Muscle of arm (tissue), 12 donors: ENCODE results near the gene ZNF398. TPM values are rescaled to one million over a fixed set of nuclear protein-coding genes. Genes with fewer than 3 reads are reported as not detected.
A peak's percentile ranks its signal among the peaks of the same experiment; 100 is the strongest.

Experiments
- DNase-seq: peaks from one replicate; pipeline ENCODE4 v3.0.0-alpha.2; 2013
- polyA plus RNA-seq, 12 donors: library from polyadenylated mRNA; unstranded; fragments of 120-200 nt; gene quantifications; one replicate each; pipeline ENCODE4 v1.2.1, GENCODE V29; 2013; ENCODE audit not compliant: insufficient read length in 12 of 12

The ZNF398 gene
- polyA plus RNA-seq, 12 donors, result 4.0 to 12.9 (median 9.1) TPM; not detected in 1

DNA sequence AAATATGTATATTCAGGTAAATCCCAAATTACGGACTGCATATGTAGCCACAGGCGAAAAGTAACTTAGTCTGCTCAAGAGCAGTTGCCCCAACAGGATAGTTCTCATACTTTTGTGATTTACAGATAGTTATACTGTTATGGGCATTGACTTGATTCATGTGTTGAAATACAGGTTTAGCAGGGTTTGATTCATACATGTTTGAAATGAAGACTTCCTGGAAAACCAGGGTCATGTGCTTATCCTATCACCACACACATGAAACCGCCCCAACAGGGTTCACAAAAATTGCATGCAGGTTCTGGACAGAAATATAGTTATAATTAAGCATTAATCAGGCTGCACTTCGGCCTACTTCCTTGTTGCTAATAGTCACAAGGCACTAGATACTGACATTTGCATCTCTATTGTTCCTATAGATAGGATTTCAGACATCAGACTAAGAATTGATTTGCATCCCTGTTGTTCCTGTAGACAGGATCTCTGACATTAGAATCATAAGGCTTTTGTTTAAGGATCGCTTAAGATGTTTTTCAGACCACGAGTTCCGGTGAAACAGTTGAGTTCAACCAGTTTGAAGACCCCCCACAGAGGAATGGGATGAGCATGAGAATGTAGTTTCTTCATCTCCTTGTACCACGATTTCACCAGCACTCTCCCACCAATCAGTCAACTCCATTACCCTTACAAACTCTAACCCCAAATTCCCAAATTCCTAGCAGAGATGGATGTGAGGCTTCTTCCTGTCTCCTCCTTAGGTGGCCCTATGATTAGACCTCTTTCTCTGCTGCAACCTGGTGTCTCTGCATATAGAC lies 2.0 kb upstream of the ZNF398 start:
- DNase-seq, result no peak

DNA sequence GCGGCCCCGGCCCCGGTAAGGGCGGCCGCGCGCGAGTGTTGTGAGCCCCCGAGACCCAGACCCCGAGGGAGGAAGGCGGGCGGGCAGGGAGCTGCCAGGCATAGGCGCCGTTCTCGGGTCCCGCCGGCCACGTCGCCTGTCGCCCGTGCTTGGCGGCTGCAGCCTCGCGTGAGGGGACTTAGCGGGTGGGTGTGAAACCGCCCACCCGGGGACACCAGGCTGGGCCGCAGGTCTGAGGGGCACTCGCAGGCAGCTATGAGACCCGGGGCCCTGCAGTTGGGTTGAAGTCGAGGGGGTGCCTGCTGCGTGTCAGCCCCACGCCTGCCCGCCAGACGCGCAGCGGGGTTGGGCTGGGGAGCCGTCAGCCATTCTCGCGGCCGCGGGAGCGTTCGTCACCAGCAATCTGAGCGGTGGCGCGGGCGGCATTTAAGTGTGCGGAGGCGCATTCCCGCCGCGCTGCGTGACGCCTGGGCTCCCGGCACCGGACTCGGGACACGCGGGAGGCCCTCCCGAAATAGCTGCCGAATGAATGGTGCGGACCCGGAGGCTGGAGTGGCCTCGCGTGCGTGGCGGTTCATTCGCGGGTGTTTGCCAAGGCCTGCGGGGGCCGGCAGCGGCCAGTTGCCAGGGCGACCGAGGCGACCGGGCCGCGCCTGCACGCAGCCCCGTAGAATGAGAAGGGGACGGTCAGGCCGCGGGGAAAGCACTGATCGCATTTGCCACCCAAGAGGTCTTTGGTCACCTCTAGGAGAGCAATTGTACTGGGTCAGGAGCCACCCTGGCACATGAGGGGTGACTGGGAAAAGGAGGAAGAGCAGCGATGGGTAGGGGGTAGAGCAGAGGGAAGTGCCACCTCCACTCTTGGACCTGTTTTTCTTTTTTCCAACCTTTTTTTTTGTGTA lies 750 bp downstream of the ZNF398 start:
- DNase-seq, result peak; percentile 37

DNA sequence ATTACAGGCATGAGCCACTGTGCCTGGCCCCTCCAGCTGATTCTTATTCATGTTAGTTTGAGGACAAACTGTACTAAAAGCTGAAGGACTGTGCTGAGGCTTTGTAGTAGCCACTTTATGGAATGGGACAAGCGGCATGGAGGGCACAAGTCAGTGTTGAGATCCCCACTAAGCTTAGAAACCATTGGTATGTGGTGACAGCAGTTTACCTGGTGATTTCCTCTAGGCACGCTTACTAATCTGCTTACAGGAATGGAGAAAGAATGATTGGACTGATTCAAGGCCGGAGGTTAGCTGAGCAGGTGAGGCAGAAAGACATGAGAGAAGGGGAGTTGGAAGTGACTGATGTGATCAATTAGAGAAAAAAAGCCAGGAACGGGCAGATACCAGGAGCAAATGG lies 3.7 kb downstream of the ZNF398 start:
- no peak for DNase-seq

DNA sequence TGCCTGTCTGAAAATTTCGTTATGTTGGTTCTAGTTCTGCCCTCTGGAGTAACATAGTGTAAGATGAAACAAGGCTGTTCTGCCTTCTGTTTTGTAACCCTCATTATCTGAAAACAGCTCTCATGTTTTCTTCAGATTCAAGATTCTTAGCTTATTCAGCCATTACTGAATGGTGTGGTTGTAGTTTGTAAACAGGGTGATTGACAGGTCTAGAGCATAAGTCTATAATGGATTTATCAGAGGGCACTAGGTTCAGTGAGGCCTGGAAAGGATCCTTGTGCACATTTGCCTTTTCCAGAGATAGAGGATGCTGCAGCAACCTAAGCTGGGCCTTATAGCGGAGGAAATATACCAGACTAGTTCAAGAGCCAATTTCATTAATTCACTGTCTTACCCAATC lies 6.1 kb downstream of the ZNF398 start:
- DNase-seq, result no peak

DNA sequence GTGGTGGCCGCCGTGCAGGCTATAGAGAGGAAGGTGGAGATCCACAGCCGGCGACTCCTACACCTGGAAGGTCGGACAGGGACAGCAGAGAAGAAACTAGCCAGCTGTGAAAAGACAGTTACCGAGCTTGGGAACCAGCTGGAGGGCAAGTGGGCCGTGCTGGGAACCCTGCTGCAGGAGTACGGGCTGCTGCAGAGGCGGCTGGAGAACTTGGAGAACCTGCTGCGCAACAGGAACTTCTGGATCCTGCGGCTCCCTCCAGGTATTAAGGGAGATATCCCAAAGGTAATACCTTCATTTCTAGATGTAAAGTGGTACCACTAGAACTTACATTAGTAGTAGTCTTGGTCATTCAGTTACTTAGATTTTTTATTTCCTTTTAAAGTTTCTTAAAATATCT lies 6.8 kb downstream of the ZNF398 start:
- no peak for DNase-seq

DNA sequence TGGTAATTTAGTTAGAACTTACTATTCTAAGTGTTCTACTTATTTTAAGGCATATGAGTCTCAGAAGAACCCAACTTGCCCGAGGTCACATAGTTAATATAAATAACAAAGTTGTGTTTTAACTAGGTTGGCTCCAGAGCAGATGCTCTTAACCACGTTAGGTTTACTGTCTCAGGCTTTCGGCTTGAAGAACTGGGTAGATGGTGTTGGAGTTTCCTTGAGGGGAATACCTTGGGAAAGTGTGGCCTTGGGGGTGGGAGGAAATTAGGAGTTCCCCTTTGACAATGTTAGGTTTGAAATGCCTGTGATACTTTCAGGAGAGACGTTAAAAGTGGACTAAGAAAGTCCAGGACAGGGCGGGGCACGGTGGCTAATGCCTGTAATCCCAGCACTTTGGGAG lies 9.6 kb downstream of the ZNF398 start:
- no peak for DNase-seq

DNA sequence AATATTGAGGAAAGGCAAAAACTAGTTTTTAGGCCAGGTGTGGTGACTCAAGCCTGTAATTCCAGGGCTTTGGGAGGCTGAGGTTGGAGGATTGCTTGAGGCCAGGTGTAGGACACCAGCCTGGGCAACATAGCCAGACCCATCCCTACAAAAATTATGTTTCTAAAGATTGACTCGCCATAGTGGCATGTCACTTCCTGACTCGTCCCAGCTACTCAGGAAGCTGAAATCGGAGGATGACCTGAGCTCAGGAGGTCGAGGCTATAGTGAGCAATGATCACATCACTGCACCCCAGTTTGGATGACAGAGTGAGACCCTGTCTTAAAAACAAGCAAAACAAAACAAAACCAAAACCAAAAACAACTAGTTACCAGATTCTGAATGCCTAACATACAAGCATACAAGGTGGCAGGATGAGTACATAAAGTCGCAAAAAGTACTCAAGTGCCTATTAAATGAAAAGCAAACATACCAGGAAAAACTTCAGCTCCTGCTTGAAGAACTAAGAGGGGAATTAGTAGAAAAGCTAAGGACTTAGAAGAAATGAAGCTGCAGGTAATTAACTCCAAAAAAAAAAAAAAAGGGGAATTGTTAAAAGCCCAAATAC lies 14.1 kb downstream of the ZNF398 start:
- DNase-seq, result no peak

DNA sequence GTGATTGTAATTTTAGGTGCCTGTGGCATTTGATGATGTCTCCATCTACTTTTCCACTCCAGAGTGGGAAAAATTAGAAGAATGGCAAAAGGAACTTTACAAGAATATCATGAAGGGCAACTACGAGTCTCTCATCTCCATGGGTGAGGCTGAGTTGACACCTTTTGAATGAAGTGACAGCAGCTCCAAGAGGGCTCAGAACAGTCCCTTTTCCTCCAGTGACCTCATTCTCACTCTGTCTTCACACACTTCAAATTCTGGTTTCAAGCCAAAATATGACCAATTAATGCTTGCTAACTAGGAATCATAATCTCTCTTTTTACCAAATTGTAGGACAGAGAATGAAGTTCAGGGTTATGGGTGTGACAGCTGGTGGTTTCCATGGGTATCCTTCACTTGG lies 18.9 kb downstream of the ZNF398 start:
- DNase-seq, result no peak

DNA sequence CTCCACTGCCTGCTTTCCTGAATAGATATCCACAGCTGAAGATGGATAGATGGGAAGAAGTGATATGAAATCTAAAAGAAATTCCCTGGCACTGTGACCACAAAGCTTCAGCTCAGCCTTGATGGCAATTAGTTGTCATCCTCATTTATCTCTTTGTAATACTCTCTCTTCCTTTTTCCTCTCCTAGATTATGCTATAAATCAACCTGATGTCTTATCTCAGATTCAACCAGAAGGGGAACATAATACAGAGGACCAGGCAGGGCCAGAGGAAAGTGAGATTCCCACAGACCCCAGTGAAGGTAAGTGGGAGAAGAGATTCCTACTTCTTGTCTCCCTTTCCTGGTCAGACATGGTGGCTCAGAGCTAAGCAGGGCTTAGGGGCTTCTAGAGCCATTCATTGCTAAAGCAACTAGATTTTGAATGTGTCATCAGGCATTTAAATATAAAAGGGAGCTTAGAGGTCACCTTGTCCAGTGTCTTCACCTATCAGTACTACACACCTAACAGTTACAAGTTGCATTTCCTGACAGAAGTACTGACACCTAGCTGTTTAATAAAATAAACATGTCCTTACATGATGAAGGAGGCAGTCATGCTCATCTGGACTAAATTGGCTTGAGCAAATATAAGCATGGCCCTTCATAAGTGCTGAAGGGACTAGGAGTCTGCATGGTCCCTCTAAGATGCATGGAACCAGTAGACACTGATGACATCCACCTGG lies 19.5 kb downstream of the ZNF398 start:
- no peak for DNase-seq

DNA sequence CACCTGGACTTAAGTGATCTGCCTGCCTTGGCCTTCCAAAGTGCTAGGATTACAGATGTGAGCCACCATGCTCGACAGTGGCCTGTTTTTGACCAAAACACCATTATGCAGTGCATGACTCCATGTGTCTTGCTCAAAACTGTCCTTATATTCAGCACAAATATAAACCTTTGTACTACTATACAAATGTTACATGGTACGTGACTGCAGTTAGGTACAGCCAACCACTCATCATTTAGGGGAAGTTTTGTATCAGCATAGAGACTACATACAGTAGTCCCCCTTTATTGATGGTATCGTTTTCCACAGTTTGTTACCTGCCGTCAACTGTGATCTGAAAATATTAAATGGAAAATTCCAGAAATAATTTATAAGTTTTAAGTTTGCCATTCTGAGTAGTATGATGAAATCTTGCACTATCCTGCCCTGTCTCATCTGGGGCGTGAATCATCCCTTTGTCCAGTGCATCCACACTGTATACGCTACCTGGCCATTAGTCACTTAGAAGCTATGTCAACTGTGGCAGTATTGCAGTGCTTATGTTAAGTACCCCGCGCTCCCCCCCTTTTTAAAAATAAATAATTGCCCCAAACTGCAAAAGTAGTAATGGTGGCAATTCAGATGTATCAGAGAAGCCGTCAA lies 24.8 kb downstream of the ZNF398 start:
- DNase-seq, result no peak

DNA sequence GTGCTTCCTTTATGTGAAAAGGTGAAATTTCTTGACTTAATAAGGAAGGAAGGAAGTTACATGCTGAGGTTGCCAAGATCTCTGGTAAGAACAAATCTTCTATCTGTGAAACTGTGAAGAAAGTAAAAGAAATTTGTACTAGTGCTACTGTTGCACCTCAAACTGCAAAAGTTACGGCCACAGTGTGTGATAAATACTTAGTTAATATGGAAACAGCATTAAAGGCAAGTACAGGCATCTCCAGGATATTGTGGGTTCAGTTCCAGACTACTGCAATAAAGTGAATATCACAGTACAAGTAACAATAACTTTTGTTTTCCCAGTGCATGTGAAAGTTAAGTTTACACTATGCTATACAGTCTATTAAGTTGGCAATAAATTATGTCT lies 25.3 kb downstream of the ZNF398 start:
- DNase-seq, result no peak

DNA sequence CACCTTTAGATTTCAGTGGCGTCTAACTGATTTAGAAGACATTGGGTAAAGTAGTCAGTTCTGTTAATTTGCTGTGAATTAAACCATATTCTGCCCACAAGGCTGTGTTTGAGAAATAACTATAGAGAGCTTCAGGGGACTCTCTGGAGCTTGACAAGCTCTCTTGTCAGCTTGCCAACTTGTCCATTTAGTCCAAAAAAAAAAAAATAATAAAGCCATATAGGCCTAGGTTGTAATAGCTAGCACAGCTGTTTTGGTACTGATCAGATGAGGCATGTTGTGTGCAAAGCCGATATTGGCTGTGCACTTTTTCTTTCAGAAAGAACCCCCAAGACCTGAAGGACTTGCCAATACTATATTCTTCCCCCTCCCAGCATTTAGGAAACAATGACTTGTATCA lies 27.9 kb downstream of the ZNF398 start:
- no peak for DNase-seq

DNA sequence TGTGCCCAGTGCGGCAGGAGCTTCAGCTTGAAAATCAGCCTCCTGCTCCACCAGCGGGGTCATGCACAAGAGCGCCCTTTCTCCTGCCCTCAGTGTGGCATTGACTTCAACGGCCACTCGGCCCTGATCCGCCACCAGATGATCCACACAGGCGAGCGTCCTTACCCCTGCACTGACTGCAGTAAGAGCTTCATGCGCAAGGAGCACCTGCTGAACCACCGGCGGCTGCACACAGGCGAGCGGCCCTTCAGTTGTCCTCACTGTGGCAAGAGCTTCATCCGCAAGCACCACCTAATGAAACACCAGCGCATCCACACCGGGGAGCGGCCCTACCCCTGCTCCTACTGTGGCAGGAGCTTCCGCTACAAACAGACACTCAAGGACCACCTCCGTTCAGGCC lies 32.0 kb downstream of the ZNF398 start:
- no peak for DNase-seq

DNA sequence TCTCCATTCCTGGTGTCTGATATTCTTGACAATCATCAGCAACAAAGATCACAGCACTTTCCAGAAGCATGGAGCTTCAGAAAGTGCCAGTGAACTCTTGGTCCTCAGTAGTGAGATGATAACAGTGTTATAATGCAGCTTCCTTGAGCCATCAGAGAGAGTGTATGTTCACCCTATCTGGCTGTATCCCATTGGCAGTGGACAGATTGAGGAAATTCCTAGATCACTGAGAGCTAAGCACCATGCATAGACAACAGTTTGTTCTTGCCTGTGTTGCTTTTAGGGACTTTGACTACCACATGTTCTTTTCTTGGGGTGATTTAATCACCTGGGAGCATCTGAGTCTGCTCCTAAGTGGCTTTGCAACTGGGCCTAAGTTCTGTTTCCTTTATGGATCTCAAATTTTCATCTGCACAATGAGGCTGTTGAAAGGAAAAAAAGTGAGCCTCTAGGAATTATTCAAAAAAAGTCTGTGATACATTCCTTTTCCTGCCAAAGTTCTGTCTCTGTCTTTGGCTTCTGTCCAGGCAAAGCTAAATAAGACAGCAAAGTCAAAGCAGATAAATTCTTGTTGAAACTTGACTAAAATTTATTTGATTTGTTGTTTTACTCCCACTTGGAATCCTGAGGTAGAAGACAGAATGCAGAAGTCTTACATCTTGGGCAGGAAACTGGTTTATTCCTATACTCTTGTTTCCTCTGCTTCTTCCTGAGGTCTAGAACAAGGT lies 33.6 kb downstream of the ZNF398 start:
- no peak for DNase-seq

DNA sequence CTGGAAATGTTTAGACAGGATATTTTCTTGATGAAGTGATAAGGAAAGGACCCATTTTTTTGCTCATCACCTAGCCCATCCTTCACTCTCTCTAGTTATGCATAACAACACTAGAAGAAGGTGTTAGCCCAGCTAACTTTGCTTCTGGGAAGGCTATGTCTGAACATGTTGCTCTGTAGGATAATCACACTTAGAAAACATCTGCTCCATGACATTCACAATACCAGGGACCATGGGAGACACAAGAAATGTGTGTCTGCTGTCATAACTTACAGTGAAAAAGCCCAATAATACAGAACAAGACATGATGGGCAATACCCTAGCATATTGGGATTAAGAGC lies 34.2 kb downstream of the ZNF398 start:
- DNase-seq, result no peak

DNA sequence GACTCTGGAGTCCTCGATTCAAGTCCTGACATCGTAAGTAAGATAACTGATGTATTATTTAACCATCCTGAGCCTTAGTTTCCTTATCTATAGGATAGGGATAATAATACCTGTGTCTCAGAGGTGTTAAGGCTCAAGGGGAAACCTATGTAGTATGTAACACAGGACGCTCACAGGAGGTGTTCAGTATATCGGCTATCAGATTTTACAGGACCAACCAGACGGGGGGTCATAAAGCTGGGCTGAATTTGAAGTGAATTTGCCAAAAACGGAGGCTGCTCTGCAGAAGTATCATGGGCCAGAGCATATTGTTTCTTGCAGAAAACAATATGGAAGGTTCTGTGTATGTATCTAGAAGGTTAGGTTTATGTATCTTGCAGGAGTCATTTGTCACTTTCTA lies 37.0 kb downstream of the ZNF398 start:
- no peak for DNase-seq

DNA sequence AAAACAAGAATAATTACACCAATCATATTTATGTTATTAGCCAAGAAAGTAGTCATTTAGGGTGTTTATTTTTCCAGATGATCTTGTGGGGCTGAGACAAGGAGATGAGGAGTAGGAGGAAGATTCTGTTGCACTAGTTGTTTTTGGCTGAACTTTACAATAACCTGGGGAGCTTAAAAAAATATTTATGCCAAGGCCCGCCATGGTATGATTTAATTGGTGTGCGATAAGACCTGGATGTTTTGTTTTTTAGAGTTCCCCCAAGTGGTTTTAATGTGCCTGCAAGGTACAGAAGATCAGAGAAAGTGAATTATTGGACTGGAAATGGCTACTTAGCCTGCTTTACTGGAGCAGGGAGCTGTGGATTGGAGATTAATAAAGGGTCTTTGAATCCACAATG lies 41.0 kb downstream of the ZNF398 start:
- no peak for DNase-seq

DNA sequence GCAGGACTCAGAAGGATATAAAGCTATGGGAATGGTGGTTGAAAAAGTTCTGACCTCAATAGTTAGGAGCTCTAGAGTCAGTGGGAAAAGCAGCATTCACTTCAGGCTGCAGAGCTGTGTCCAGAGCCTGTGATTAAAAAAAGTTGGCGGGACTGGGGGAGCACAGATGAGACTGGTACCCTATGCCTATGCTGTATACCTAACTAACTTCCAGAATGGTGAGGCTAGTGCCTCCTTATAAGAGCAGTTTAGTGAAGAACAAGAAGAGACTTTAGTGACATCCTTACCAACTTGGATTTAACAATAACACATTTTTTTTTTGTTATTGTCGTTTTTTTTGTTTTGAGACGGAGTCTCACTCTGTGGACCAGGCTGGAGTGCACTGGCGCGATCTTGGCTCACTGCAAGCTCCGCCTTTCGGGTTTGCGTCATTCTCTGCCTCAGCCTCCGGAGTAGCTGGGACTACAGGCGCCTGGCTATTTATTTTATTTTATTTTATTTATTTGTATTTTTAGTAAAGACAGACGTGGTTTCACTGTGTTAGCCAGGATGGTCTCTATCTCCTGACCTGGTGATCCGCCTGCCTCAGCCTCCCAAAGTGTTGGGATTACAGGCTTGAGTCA lies 41.5 kb downstream of the ZNF398 start:
- DNase-seq, result no peak

DNA sequence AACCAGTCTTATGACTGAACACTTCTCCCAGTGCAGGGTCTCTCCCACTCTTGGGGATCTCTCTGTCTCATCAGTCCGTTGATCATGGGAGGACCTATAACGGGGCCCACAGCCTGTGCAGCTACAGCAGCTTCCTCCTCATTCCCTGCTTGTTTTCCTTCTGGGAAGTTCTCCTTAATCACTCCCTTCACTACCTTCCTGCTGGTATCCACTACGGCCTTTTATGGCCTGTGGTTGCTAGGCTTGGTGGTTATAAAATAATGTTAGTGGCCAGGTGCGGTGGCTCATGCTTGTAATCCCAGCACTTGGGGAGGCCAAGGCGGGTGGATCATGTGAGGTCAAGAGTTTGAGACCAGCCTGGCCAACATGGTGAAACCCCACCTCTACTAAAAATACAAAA lies 44.6 kb downstream of the ZNF398 start:
- DNase-seq, result no peak

DNA sequence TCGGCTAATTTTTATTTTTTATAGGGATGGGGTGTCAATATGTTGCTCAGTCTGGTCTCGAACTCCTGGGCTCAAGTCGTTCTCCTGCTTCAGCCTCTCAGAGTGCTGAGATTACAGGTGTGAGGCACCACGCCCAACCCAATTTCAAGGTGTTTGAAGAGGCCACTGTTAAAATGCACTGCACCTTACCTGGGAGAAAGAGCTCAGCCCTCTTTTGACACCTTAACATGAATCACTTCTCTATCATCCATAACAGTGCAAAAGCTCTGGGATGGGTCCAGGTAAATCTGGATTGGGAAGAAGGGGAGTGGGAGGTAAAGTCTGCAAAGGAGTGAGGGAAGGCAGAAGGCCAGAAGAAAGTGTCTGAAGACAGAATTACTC lies 47.5 kb downstream of the ZNF398 start:
- DNase-seq, result no peak
